ENCODE results near the gene FHAD1. TPM values are rescaled to one million over a fixed set of nuclear protein-coding genes. Genes with fewer than 3 reads are reported as not detected.

The FHAD1 gene
- total RNA-seq, 8 experiments from 2014 or later: 0.38 to 3.1 (median 1.6) TPM

DNA sequence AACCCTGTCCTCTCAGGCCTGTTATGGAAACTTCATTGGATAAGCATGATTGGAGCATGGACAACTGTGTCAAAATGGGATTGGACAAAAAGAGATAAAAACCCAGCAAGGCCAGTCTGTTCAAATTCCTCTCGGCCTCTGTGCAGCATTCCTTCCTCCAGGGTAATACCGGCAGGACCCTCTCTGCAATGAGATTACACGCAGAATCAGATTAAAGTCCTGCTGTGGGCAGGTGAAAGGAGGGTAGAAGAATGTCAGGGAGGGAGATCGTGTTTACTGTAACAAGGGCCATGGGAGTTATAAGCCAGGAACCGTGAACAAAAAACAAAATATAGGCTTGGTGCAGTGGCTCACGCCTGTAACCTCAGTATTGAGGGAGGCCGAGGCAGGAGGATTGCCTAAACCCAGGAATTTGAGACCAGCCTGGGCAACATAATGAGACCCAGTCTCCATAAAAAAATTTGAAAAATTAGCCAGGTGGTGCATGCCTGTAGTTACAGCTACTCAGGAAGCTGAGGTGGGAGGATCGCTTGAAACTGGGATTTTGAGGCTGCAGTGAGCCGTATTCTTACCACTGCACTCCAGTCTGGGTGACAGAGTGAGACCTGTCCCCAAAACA, 157.0 kb downstream of the FHAD1 start:
- in situ Hi-C loops (cut with MboI; ENCODE audit: low pct_unique_long_range_greater_than_20kb in 2 of 9, low sequenced_read_pairs in 9 of 9, unreplicated experiment in 9 of 9): loop anchor here in 1 of 9 experiments (25.0 kb wide), 1 partner anchor 267 kb away; no protein-coding TSS in a partner anchor
- 83 to 100% (median 92%) methylated on average over 1 to 9 of the region's 9 CpGs; no CpG with 5 or more reads in 1 of the 10 experiments for WGBS, 10 experiments
- no peak overlapping the region for H3K27ac ChIP-seq
- H3K4me1 ChIP-seq (replicated peaks in 1 of 2): peaks cover 5 to 8% of the 10 kb centered on the region in 2 donors
- ATAC-seq (replicated peaks in 6 of 8): no peak
- no peak overlapping the region for H3K4me3 ChIP-seq

DNA sequence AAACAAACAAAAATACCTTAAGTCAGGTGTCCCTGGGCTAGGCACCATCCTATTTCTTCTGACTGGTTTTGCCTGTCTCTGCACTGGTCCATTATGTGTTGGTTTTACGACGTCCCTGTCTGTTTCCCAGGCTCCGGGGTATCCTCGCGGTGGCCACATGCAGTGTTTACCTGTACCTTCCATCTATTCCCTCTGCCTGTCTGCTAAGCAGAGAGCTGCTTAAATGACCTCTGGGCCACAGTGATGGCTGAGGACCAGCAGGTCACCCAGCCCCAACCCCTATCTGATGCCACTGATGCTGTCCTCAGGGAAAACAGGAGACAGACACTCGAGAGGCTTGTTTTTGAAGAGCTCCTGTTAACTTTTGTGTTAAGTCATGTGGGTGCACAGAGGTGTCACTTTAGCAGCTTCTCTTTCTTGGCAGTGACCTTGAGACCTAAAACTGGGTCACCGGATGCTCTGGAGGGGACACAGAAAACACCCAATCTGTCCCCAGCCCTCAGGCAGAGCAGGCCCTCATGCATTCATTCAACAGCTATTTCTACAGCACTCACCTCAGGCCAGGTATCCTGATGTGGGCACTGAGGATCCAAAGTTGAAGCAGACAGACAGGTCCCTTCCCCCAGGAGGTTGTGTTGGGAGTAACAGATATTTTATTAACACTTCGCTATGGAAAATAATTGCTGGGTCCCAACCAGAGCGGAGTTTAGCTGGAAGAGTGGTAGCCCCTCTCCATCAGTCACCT, 158.3 kb downstream of the FHAD1 start:
- H3K4me3 ChIP-seq: no peak overlapping the region
- ATAC-seq (replicated peaks in 6 of 8): no peak
- in situ Hi-C loops (cut with MboI; ENCODE audit: low pct_unique_long_range_greater_than_20kb in 2 of 9, low sequenced_read_pairs in 9 of 9, unreplicated experiment in 9 of 9): loop anchor here in 1 of 9 experiments (25.0 kb wide), 1 partner anchor 268 kb away; no protein-coding TSS in a partner anchor
- peaks cover 6 to 9% of the 10 kb centered on the region in 2 donors for H3K4me1 ChIP-seq (replicated peaks in 1 of 2)
- no peak overlapping the region for H3K27ac ChIP-seq
- 83 to 100% (median 88%) methylated on average over 2 to 6 of the region's 9 CpGs; no CpG with 5 or more reads in 2 of the 10 experiments for WGBS, 10 experiments

DNA sequence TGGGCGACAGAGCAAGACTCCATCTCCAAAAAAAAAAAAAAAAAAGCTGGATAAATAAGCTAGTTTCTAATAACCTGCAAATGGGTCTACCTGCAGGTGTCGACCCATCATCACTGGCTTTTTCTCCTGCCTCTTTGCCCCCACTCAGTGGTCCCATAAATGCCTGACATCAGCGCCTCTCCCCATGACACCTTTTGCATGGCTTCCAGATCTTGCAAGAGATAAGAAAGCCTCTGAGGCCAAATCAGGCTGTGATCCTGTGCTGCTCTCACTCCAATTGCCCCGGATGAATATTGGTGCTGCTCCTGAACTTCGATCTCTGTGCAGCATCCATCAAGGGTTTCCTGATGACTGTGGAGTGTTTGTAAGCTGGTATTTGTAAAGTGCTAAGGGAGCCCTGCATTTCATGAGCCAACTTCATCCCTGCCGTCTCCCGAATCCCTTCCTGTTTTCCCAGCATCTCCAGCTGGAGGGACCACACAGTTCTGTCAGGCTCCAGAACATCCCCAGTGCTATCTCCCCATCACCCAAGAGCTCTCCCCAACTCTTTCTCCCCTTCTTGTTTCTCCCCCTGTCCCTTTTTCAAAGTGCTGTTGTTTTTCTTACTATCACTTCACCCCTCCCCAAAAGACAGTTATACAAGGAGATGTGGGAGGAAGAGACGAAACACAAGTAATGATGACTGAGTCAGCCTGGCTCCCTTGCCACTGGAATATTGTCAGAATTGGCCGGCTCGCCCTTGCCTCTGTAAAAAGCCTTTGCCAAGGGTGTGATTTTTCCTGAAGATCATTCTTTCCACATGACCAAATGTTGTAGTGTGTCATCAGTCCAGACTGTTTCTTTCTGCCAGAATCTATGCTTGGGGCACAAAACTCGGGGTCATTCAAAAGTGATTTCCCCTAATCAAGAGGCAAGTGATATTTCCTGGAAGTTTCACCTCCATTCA, 159.9 kb downstream of the FHAD1 start:
- ATAC-seq (replicated peaks in 6 of 8): peak in 2 of 8 experiments; percentile 31 to 53
- WGBS, 10 experiments: 5 to 100% (median 82%) methylated on average over 1 to 10 of the region's 11 CpGs; no CpG with 5 or more reads in 1 of the 10 experiments
- Histone ChIP-seq H3K4me3 (no peak overlapping the region), H3K4me1 (replicated peaks in 1 of 2) (peaks cover 18 to 22% of the 10 kb centered on the region in 2 donors), H3K27ac (no peak overlapping the region)
- in situ Hi-C loops (cut with MboI; ENCODE audit: low pct_unique_long_range_greater_than_20kb in 2 of 9, low sequenced_read_pairs in 9 of 9, unreplicated experiment in 9 of 9): loop anchor here in 1 of 9 experiments (25.0 kb wide), 1 partner anchor 270 kb away; no protein-coding TSS in a partner anchor

DNA sequence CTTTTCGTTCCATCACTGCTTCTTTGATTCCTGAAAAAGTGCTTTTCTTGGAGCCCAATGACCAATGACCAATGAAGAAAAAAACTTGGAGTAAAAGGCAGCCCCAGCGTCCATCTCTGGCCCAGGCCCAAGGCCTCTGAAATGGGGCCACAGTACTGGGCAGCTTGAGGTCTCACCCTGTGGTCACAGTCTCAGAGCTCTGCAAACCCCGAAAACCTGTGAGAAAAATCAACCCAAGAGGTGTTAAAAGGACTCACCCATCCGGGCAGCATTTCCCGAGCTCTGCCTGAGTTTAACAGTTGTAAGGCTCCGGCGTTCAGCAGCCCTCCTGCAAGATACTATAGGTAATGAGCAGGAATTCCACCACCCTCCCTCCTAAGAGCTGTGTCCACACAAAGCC, 160.6 kb downstream of the FHAD1 start:
- in situ Hi-C loops (cut with MboI; ENCODE audit: low pct_unique_long_range_greater_than_20kb in 2 of 9, low sequenced_read_pairs in 9 of 9, unreplicated experiment in 9 of 9): loop anchor here in 1 of 9 experiments (25.0 kb wide), 1 partner anchor 270 kb away; no protein-coding TSS in a partner anchor

DNA sequence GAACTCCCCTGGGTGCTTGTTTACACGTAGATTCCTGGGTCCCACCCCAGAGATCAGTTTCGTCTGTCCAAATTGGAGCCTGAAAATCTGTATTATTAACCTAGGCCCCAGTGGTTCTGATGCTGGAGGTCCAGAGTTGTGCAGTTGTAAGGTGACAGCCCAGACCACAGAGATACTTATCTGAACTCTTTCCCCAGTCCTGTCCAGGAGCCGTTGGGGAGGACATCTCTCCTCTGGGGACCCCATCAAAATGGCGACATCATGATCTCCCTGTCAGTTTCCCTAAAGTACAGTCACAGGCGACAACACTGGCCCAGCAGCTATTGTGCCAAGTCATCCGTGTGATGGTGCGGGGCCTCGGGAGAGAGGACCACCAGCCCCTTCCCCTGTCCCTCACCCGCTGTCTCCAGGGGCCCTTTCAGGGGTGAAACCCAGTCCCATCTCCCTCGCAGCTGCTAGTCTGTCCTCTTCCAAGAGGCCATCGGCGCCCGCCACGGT, 161.9 kb downstream of the FHAD1 start:
- no peak for ATAC-seq (replicated peaks in 6 of 8)
- in situ Hi-C loops (cut with MboI; ENCODE audit: low pct_unique_long_range_greater_than_20kb in 2 of 9, low sequenced_read_pairs in 9 of 9, unreplicated experiment in 9 of 9): loop anchor here in 1 of 9 experiments (25.0 kb wide), 1 partner anchor 272 kb away; no protein-coding TSS in a partner anchor
- H3K4me1 ChIP-seq (replicated peaks in 1 of 2): peaks cover 27 to 28% of the 10 kb centered on the region in 2 donors
- WGBS, 10 experiments: 22 to 74% (median 51%) methylated on average over 3 to 11 of the region's 14 CpGs; no CpG with 5 or more reads in 4 of the 10 experiments
- peak overlapping the region; percentile 64 to 92 (median 87) for H3K4me3 ChIP-seq
- peak overlapping the region; percentile 28 to 62 for H3K27ac ChIP-seq

More for the DNA sequence above, 160.6 kb downstream of the FHAD1 start:
- H3K4me1 ChIP-seq (replicated peaks in 1 of 2): peaks cover 25 to 27% of the 10 kb centered on the region in 2 donors
- 16 to 100% (median 82%) methylated on average over 1 to 7 of the region's 7 CpGs; no CpG with 5 or more reads in 1 of the 10 experiments for WGBS, 10 experiments
- no peak overlapping the region for H3K27ac ChIP-seq
- ATAC-seq (replicated peaks in 6 of 8): no peak
- no peak overlapping the region for H3K4me3 ChIP-seq

DNA sequence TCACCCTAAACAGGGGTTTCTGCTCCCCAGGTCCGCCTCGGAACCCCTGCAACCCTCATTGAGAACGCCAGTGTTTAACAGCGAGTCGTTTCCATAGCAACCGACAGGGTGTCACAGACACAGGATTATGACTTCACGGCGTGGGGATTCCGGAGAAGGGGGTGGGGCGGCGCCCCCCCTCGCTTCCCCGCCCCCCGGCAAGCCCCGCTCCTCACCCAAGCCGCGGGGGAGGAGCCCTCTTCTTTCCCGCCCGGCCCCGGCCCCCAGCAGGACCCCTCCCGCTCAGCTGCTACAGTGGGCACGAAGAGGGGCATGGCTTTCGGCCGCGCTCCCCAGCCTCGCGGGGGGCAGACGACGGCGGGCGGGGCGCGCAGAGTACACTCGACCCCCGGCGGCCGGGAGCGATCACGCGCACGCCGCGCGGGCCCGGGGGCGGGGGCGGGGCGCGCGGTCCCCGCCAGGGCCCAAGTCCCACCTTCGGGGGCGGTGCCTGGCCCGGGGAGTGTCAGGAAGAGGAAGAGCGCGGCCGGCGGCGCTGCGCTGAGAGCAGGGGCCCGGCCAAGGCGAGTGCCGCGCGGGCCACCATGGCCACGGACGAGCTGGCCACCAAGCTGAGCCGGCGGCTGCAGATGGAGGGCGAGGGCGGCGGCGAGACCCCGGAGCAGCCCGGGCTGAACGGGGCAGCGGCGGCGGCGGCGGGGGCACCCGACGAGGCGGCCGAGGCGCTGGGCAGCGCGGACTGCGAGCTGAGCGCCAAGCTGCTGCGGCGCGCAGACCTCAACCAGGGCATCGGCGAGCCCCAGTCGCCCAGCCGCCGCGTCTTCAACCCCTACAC, 162.6 kb downstream of the FHAD1 start, which contains the start of gene EFHD2:
TSS of gene EFHD2 (plus strand) at position 501 of the 835 bp plus-strand sequence. CDS start at position 585, 84 bp downstream.
- peak within 1 kb of the TSS; percentile 28 to 62 for H3K27ac ChIP-seq
- ATAC-seq (replicated peaks in 6 of 8): peak; percentile 74 to 93 (median 86)
- H3K4me3 ChIP-seq: peak within 1 kb of the TSS; percentile 64 to 92 (median 87)
- 0 to 8% methylated on average over 3 to 4 of the region's 99 CpGs; no CpG with 5 or more reads in 8 of the 10 experiments for WGBS, 10 experiments
- H3K4me1 ChIP-seq (replicated peaks in 1 of 2): peaks cover 27 to 28% of the 10 kb centered on the region in 2 donors
- in situ Hi-C loops (cut with MboI; ENCODE audit: low pct_unique_long_range_greater_than_20kb in 2 of 9, low sequenced_read_pairs in 9 of 9, unreplicated experiment in 9 of 9): loop anchor here in 1 of 9 experiments (25.0 kb wide), 1 partner anchor 272 kb away; no protein-coding TSS in a partner anchor

DNA sequence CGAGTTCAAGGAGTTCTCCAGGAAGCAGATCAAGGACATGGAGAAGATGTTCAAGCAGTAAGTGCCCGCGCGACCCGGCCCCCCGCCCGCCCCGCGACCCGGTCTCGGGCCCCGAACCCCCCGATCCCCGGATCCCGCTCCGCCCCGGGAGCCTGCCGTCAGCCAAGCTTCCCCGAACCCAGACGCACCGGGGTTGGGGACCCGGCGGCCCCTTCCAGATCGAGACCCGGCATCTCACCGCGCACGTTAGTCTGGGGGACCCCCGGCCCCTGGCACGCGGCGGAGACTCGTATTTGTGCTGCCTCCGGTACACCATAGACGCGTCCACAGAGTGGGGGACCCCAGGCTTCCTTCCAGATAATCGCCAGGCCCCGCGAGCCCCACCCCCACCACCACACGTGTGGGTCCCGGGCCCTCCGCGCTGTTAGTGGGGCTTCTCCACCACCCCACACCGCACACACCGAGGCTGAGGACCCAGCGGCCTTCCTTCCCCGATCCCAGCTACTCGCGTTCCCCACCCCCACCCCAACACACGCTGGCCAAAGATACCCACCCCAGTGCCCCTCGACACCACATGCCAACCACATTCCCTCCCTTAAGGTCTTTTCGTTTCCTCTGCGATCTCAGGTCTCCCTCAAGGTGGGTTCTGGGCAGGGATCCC, 163.3 kb downstream of the FHAD1 start:
- Histone ChIP-seq H3K4me3 (peak overlapping the region; percentile 64 to 92 (median 87)), H3K4me1 (replicated peaks in 1 of 2) (peaks cover 27 to 28% of the 10 kb centered on the region in 2 donors), H3K27ac (no peak overlapping the region)
- in situ Hi-C loops (cut with MboI; ENCODE audit: low pct_unique_long_range_greater_than_20kb in 2 of 9, low sequenced_read_pairs in 9 of 9, unreplicated experiment in 9 of 9): loop anchor here in 1 of 9 experiments (25.0 kb wide), 1 partner anchor 273 kb away; no protein-coding TSS in a partner anchor
- ATAC-seq (replicated peaks in 6 of 8): no peak
- 0% methylated on average over 2 of the region's 53 CpGs; no CpG with 5 or more reads in 9 of the 10 experiments for WGBS, 10 experiments

DNA sequence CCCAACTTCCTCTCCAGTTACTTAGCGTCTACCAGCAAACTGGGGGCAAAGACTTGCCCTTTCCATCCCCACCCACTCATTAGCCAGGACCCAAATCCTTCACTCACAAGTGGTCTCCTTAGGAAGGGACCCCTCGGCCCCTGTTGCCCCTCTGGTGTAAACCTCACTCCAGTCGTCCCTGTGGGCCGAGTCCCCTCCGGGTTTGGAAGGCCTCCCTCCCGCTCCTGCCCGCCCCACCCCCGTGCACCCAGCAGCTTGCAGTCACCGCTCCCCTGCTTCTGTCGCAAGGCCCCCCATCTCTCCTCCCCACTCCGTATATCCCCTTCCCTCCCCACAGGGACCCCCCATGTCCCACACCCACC, 163.8 kb downstream of the FHAD1 start:
- Histone ChIP-seq H3K27ac (no peak overlapping the region), H3K4me3 (peak overlapping the region; percentile 64 to 92 (median 87)), H3K4me1 (replicated peaks in 1 of 2) (peaks cover 27 to 28% of the 10 kb centered on the region in 2 donors)
- ATAC-seq (replicated peaks in 6 of 8): no peak
- WGBS, 10 experiments: 10% methylated on average over 2 of the region's 11 CpGs; no CpG with 5 or more reads in 9 of the 10 experiments
- in situ Hi-C loops (cut with MboI; ENCODE audit: low pct_unique_long_range_greater_than_20kb in 2 of 9, low sequenced_read_pairs in 9 of 9, unreplicated experiment in 9 of 9): loop anchor here in 1 of 9 experiments (25.0 kb wide), 1 partner anchor 274 kb away; no protein-coding TSS in a partner anchor

DNA sequence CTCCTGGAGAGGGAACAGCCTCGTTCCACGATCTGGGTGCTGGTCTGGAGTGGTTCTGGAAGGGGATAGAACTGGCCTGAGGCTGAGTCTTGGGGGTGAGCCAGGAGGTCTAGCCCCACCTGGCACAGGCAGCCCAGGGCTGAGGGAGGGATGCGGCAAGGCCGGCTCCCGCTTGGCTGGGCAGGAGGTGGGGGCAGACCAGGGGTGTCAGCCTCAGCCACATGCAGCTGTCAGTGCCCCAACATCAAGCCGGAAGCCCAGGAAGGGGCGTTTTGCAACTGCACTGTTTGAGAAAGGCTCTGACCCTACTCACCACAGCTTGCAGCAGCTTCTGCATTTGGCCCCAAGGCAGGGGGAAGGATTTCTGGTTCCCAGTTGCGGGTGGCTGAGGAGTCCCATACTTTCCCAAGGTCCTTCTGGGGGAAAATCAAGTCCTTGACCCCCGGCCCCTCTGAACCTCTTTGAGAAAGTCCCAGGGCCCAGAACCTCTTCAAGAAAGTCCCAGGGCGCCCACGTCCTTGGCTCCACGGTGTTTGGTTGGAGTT, 164.6 kb downstream of the FHAD1 start:
- peaks cover 27 to 28% of the 10 kb centered on the region in 2 donors for H3K4me1 ChIP-seq (replicated peaks in 1 of 2)

DNA sequence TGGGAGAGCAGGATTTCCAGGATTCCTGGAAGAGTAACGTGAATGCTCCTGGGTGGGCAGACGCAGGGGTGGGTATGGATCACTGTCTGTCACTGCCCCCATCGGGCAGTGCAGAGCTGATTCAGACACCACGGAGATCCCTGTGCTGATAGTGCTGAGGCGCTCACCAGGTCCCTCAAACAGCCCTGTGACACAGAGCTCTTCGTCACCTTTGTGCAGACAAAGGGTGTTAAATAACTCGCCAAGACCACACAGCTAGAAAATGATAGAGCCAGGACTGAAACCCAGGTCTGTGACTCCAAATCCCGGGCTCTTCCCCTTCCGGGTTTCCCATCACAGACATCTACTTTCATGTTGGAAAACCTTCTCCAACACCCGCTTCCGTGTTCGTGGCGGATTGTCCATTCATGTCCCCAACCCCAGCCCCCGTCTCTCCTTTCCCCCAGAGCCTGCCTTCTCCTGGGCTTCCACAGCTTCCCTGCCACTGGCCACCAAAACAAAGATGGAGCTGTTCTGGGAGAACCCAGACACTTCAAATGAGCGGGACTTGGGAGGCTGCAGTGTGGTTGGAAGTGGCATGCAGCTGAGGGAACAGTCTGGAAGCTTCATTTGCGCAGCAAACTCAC, 165.3 kb downstream of the FHAD1 start:
- no peak for ATAC-seq (replicated peaks in 6 of 8)
- Histone ChIP-seq H3K4me1 (replicated peaks in 1 of 2) (peaks cover 27 to 28% of the 10 kb centered on the region in 2 donors), H3K27ac (no peak overlapping the region), H3K4me3 (peak overlapping the region in 2 of 5 donors; percentile 64 to 78)
- 47 to 100% (median 81%) methylated on average over 2 to 16 of the region's 16 CpGs; no CpG with 5 or more reads in 4 of the 10 experiments for WGBS, 10 experiments
- in situ Hi-C loops (cut with MboI; ENCODE audit: low pct_unique_long_range_greater_than_20kb in 2 of 9, low sequenced_read_pairs in 9 of 9, unreplicated experiment in 9 of 9): loop anchor here in 1 of 9 experiments (25.0 kb wide), 1 partner anchor 275 kb away; no protein-coding TSS in a partner anchor

More for the DNA sequence above, 164.6 kb downstream of the FHAD1 start:
- in situ Hi-C loops (cut with MboI; ENCODE audit: low pct_unique_long_range_greater_than_20kb in 2 of 9, low sequenced_read_pairs in 9 of 9, unreplicated experiment in 9 of 9): loop anchor here in 1 of 9 experiments (25.0 kb wide), 1 partner anchor 274 kb away; no protein-coding TSS in a partner anchor
- no peak for ATAC-seq (replicated peaks in 6 of 8)
- peak overlapping the region; percentile 64 to 92 (median 87) for H3K4me3 ChIP-seq
- WGBS, 10 experiments: 60 to 80% (median 69%) methylated on average over 1 to 8 of the region's 12 CpGs; no CpG with 5 or more reads in 6 of the 10 experiments
- no peak overlapping the region for H3K27ac ChIP-seq
